ENCODE data around the gene DIDO1.

DNA sequence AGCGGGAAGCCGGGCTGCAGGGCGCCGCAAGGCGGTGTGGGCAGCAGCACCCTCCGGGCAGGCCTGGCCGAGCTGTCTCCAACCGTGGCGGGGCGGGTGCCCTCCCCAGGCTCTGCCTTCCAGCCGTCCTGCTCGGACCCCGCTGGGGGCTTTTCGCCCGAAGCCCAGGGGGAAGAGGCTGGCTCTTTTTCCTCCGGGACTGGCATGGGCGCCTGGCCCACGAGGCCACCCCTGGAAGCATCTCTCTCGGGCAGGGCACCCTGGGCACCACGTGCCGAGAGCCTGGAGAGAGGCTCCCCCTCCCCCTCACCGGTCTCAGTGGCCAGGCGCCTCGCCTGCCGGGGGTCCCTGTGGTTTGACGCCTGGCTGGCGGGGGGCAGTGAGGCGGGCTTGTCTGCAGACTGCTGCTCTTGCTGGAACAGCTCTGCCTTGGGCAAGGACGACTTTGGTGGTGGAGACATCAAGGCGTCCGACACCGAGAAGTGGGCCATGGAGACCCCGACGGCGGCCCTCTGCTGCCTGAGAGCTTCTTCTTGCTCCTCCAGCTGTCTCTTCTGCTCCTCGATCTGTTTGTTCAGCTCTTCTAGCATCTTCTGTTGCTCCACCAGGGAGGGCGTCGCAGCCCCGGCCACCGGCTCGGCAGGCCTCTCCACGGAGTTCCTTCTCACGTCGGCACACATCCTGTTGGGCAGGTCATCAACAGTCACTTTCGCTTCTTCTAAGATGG is 45.2 kb downstream of the DIDO1 start:
- TF ChIP-seq, protein P1, sequence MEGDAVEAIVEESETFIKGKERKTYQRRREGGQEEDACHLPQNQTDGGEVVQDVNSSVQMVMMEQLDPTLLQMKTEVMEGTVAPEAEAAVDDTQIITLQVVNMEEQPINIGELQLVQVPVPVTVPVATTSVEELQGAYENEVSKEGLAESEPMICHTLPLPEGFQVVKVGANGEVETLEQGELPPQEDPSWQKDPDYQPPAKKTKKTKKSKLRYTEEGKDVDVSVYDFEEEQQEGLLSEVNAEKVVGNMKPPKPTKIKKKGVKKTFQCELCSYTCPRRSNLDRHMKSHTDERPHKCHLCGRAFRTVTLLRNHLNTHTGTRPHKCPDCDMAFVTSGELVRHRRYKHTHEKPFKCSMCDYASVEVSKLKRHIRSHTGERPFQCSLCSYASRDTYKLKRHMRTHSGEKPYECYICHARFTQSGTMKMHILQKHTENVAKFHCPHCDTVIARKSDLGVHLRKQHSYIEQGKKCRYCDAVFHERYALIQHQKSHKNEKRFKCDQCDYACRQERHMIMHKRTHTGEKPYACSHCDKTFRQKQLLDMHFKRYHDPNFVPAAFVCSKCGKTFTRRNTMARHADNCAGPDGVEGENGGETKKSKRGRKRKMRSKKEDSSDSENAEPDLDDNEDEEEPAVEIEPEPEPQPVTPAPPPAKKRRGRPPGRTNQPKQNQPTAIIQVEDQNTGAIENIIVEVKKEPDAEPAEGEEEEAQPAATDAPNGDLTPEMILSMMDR (IDR thresholded peaks at IDR 0.05), result no peak
- no peak for TF ChIP-seq POLR2A (IDR thresholded peaks at IDR 0.05)

All from Peyer's patch (tissue), 4 donors.